Superior temporal gyrus (tissue), 1 donor: ENCODE data around the gene FTO.
A peak's percentile ranks its signal among the peaks of the same experiment; 100 is the strongest.

Source experiments
- DNase-seq: peaks from one replicate; pipeline ENCODE4 v3.0.0-alpha.2; 2016; ENCODE audit errors: extremely low spot score

FTO gene

DNA sequence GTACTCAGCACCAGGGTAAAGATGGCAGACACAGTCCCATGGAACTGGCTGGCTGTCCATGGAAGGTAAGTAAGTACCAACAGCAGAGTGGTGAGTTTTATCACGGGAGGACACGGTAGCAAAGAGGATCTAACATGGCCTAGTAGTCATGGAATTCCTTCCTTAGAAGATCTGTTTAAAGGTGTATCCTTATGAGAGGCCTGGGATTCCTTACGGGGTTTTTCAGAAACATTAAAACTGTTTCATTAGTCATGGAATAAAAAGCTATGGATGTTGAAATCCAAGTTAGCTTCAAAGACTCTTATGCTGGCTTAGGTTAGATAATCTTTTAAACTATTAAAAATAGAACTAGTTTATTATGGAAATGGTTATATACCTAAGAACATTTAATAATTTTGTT lies 7.4 kb downstream of the FTO start:
- no peak for DNase-seq

DNA sequence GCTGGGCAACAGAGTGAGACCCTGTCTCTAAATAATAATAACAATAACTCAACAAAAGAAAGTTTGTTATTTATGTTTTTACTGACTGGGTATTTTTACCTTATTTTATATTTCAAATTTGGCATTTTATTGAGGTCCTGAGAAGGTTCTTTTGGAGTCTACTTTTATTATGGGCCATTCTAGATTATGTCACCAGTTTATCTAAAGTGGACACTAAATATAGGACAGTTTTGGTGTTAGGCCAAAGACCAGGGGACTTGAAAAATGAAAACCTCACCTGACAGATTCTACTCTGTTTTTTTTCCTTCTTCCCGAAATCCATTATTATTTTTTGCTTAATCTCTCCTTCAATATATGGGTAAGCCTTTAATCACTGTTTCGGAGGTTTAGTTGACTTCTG lies 8.1 kb downstream of the FTO start:
- DNase-seq, result no peak

DNA sequence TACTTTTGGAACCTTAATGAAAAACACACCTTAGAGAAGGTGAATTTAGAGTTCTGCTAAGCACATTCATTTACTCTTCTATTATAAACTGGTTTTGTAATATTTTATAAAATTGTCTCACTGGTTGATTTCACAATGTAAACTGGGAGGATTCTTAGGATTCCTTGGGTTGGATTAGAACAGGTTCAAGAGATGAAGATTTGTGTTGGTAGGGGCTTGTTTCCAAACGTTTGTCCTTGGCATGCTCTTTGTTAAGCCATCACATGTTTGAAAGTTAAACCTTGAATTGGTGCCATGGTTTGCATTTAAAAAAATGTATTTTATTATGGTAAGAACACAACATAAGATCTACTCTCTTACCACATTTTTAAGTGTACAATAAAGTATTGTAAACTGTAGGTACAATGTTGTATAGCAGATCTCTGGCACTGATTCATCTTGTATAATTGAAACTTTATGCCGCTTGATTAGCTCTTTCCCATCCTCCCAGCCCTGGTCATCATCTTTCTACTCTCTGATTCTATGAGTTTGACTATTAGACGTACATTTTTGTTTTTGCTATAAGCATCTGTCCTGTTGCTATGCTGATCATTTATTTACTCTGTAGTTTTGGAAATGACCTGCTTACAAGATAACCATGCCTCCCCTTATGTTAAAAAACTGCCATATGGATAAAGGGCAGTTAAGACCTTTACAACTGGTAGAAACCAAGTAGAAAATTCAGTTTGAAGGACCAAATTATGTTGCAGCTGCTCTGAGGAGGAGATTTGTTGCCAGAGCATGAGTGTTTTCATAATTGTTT lies 9.6 kb downstream of the FTO start:
- DNase-seq, result no peak

DNA sequence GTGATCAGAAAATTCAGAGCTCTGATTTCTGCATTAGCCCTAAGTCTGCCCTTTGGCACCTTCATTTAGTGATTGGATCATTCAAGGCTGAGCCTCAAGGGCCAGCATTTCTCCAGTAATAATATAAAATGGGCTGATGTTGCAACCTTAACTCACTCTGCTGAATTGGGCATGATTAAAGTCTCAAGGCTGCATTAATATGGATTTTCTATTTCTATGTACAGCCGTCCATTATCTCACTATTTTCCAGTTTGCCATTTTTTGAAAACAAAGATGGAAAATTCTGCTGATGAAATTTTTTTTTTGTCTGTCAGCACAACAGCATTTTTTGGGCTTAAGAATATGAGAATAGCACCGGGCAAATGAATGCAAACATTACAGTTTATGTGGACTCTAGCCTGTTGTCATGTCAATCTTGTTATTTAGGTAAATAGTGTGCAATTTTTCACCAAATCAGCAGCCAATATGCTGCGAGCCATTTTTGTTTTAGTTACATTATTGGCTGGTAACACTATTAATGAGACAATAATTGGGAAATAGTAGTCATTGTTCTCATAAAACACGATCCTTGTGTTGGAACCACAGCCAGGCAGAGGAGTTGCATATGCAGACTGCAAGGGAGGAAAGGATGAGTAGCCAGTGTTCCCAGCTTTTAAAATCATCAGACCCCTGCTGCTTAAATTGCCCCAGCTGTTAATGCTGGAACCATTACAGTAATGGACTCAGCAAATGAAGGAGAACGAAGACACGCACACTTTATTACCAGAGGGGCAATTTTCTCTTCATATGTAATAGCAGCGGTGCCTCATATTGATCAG lies 10.5 kb downstream of the FTO start:
- DNase-seq, result peak; percentile 38

DNA sequence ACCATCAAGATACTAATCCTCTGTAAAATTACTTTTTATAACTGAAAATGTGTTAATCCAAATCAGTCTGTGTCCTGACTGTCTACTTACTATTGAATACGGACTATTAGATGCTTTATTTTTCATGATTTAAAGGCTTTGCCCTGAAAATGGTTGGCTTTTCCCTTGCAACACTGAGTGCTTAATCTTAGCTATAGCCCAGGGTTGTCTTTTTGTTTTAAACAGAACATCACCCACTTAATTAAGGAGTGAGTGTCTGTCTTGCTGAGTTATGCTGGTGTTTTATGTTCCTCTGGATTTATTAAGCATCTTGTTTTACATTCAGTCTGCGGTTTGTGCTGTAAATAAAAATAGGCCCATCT lies 11.0 kb downstream of the FTO start:
- DNase-seq, result no peak

DNA sequence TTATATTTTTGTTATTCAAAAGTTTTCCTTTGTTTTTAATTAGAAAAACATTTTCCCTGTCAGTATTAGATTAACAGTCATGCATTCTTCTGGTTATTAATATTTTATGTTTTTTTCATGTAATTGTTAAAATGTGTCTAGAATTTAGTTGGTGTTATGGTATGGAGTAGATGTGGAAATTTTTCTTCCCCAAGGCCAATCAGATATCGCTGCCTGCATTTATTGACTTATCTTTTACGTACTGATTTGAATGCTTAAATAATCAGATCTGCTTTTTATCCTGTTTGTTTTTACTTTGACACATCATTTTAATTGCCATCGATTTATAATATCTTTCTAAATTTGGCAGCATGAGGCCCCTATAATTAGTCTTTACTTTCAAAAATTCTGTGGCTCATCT lies 13.6 kb downstream of the FTO start:
- no peak for DNase-seq

DNA sequence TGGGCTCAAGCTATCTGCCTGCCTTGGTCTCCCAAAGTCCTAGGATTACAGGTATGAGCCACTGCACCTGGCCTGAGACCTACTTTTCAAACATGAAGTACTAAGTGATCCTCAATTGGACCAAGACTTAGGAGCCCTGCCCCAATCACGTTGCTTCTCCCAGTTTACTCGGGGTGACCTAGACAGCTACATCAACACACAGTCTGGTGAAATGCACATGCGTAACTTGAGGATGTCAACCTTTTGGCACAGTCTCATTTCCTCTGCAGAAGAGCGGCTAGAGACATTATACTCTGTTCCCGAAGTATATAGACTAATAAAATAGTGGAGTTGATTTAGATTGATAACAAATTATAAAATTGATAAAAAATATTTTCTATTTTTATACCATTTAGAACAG lies 17.1 kb downstream of the FTO start:
- DNase-seq, result no peak

DNA sequence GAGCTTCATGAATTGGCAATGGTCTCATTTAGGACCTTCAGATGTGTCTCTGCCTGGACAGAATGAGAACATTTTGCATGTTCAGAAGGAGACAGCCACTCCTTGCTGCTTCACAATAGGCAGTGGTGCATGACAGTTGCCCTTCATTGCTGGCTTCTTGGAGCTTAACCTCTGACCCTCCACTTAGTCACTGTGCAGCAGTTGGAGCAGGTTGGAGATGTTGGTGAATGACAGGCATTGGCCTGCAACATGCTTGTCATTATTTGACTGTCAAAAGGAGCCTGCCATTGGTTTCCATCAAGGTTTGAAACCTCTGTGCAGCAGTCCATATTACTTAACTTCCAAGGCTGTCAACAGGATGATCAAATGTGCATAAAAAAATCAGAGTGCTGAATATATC lies 22.7 kb downstream of the FTO start:
- no peak for DNase-seq

DNA sequence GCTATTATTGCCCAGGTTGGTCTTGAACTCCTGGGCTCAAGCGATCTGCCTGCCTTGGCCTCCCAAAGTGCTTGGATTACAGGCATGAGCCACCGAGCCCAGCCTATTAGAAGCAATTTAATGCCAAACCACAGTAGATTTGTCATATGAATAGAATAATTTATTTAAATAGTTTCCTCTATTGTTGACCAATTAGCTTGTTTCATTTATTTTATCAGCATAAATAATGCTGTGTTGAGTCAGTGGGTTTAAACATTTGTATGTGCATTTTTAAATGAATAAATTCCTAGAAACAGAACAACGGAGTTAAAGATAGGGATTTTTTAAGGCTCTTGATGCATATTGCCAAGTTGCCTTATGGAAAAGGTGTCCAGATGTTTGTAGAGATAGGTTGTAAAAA lies 26.7 kb downstream of the FTO start:
- DNase-seq, result no peak

DNA sequence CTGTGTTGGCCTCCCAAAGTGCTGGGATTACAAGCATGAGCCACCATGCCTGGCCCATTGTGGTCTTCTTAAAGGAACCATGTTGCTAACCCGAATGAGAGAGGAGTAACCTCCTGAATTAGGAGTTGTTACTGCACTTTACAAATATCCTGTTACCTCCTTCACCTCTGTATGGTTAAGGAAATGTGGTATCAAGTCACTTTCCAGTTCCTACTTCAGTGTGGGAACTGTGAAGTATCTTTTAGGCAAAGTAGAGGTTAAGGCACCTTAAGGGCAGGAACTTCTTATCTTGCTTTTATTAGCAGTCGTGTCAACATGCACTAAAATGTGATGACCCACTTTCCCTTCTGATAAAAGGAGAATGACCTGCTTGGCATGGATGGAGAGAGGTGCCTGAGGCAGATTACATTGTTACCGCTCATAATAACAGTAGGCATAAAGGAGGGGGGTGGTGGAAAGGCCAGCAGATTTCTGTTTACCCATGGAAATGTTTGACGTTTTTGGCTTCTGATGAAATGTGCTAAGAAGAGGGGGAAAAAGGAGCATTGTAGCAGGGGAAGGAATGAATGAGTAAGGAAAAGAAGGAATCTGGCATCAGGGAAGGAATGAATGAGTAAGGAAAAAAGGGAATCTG lies 28.5 kb downstream of the FTO start:
- DNase-seq, result no peak

DNA sequence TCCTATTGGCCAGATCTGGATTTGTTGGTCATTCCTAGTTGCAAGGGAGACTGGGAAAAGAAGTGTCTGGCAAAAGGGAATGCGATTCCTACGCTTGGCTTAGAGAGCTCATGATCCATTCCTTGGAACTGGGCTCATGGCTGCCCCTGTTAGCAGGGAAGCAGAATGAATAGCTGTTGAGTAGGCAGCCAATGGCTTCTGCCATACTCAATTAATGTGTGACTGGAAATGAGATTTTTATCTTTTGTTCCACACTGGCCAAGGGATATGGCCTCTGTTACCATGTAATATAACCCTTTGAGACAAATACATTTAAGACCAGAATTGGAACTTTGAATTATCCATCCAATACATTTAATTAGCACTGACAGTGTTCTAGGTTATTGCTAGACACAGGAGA lies 31.0 kb downstream of the FTO start:
- DNase-seq, result no peak

DNA sequence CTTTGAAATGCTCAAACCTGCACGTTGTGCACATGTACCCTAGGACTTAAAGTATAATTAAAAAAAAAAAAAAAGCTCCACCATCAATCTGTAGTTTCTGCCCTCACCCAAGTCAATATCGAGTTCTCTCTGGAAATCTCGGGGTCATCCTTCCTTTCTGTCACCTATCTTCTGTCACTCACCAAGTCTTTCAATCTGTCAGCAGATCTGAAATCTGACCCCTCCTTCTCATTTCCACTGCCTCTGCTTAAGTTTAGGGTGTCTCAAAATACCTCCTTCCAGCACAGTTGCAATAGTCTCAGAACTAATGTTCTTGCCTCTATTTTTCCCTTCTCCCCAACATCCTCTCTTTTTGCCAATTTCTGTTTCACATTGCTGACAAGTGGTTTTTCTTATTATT lies 32.3 kb downstream of the FTO start:
- no peak for DNase-seq

DNA sequence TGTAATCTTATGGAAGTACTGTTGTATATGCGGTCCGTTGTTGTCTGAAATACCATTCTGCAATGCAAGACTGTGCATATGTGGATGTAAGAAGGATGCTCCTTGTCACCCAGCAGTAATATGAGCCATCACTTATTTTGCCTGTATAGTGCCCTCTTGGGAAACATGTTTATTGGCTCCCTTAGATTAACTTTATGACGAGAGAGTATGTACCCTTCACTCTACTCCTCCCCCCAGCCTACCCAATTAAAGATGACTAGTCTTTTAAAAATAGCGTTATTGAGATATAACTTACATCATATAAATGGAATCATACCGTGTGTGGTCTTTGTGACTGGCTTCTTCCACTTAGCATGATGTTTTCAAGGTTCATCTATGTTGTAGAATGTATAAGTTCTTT lies 33.6 kb downstream of the FTO start:
- no peak for DNase-seq

DNA sequence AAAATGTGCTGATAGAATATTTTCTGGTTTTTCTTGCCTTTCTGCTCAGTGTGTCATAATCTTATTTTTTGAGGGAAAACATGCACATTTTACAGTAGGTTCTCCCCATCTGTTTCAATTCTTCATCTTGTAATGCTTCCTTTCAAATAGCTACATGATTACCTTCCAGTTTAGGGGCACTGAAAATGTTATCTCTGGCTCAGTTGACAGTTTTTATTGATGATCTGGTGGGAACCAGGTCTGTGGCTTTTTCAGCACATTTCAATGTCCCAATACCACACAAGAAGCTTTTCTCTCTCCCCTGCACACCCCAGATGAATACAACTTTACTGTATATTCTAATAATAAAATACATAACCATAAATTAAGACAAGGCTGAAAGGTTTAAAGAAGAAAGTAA lies 36.5 kb downstream of the FTO start:
- no peak for DNase-seq

DNA sequence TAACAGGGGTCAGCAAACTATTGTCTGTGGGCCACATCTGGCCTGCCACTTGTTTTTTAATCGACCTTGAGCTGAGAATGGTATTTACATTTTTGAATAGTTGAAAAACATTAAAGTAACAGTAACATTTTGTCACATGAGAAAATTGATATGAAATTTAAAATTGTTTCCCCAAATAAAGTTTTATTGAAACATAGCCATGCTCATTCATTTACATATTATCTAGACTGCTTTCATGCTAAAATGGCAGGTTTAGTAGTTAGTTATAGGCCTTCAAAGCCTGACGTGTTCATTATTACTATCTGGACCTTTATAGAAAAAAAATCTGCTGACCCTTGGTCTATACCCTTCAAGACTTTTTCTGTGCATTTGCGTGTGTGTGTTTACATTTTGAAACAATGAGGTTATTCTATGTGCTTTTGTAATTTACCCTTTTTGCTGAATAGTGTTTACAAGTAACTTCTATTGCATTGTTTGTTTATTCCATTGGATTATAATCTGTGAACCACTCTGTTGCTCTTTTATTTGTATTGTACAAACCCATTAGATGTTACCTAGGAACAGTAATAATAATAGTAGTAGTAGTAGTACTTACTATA lies 37.1 kb downstream of the FTO start:
- DNase-seq, result no peak

DNA sequence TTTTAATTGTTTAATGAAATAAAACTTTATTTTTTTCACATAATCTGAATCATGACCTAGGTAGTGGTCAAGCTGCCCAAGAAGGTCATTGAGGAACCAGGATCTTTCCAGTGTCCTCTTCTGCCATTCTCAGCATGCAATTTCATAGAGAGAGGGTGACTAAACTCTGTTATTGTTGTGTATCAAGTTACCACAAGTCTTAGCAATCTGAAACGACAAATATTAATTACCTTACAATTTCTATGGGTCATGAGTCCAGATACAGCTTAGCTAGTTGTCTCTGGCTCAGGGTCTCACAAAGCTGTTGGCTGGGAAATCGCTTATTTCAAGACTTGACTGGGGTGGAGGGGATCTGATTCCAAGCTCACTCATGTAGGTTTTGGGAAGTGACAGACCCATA lies 37.6 kb downstream of the FTO start:
- no peak for DNase-seq

DNA sequence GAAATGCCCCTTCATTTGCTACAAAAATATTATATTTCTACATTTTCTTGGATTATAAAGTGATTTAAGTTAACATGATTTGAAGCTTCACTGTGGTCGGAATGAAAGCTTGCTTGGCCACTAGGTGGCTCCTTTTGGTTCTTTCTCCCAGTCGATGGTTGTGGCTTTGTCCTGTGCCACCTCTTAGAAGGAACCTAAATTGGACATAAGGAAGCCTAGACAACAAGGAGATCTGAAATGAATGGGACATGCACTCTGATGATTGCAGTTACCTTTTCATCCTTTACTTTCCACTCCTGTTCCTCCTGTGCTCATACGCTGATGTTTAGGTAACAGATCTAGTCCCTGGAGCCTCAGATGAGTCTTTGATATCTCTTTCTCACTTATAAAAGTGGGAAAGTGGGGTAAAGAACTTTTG lies 39.2 kb downstream of the FTO start:
- no peak for DNase-seq

DNA sequence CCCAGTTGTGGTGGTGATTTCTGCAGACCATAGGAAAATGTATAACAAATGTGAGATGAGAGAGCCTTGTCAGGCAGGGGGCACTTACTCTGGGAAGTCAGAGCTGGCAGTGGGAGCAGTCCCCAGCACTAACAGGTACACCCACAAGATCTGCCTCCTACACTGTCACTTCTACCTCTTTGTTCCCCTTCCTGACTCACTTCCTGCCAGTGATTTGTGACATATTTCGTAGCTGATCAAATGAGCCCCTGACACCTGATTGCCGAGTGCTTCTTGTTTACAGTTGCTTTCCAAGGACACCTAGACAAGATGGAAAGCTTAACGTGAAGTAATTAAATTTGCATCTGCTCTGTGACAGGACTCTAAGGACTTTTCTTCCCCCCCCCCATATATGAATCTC lies 40.5 kb downstream of the FTO start:
- no peak for DNase-seq

DNA sequence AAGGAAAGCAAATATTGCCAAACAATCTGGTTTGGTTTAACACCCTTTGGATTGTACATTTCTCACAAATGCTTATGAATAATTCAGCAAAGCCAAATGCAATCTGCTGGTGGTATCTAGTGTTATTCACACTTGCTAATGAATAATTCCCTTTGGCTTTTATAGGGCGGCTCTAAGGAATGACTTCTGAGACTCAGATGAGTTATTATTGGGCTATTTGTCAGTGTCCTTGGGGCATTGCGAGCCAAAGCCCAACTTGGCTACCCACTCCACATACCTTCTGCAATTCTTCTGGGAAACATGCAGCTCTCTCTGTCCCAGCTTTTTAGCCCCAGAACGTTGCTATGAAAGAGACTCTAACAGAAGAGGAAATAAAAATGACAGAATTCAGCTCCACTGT lies 41.1 kb downstream of the FTO start:
- DNase-seq, result no peak

DNA sequence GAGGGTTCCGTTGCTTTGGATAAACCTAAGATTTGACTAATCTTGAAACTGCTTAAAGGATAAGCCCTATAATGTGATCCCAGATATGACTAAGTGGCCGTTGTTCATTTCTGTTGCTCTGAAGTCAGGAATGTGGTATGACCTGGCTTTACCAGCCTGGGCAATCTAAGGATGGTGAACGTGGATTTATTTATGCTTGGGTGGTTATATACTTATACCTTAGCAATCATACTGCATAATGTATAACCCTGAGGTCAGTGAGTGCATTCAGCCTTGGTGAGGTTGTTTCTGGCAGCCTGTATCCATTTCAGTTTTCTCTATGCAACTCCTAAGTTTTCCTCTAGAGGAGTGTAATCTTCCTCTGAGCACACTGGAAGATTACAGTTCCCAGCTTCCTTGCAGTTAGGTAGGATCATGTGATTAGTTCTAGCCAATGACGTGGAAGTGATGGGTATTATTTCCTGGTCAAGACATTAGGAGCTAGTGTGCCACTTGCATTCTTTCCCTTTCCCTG lies 41.9 kb downstream of the FTO start:
- no peak for DNase-seq

DNA sequence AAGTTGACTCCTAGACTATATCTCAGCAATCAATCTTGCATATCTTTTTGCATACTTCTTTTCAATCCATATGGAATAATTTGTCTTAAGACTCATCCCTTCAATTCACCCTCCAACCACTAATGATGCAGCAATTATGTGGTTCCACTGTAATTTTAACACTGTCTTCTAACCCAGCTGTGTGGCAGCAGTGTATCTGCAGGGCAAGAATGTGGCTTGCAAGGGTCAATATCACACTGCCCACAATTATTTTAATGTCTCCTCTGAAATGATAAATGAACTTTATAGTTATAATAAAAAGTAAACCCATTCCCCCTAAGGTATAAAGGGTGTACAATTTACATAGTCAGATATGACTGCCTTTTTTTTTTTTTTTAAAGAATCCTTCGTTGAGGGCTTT lies 48.6 kb downstream of the FTO start:
- DNase-seq, result no peak

DNA sequence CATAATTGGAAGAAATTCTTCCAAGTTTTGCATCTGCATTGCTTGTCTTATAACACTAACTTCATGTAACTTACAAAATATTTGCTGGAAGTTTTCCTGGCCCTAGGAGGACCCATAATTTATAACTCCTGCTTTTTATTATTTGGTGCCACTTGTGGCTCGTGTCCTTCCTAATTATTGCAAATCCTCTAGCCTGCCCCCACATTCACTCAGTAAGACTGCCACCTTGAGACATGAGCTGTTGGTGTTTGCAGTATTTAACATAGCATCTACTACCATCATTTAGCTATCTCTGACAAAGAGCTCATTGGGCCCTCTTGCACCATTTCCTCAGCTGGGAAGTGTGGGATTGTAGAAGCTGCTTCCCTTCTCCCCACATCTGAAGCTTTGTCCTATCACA lies 49.5 kb downstream of the FTO start:
- no peak for DNase-seq
